Fibroblast of skin of right quadriceps (primary cell): ENCODE data around the gene C10orf53.

Source experiments
- DNase-seq: peaks from one replicate; pipeline ENCODE4 v3.0.0-alpha.2; 2013

Gene C10orf53, protein sequence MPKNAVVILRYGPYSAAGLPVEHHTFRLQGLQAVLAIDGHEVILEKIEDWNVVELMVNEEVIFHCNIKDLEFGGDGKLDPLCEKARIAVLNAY

DNA sequence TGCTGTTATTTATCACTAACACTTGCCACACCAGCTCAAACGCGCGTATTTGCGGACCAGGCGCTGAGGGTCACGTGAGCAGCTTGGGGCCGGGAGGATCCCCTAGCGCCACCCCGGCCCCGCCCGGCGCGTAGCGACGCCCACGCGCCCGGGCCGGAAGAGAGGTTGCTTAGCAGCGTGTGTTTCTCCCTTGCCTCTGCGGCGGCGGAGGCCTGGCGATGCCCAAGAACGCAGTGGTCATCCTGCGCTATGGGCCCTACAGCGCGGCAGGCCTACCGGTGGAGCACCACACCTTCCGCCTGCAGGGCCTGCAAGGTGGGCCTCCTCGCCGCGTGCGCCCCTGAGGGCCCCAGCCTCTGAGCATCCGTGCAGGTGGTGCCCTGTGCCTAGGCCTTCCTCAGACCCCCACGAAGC is at the start of gene C10orf53:
C10orf53 (plus strand) TSS at position 172 of the 414 bp plus-strand sequence; CDS start at position 219, 47 bp downstream.
- DNase-seq = peak; percentile 30

DNA sequence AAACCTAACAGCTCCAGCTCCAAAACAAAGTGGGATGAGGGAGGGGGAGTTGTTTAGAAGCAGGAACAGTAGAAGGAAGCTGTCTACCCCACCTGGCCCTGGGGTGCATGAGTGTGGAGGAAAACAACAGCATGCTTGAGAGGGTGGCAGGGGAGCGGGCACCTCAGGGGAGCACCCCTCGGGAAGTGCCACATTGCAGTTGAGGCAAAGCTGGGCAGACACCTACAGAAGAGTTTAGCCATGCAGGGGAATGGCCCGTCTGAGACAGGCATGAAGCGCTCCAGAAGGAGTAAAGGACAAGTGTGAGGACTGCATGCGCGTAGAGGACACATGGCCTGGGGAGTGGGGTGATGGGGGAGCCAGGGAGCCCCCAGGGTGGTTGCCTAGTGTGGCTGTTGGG is 47.5 kb upstream of the C10orf53 start:
- no peak for DNase-seq

- DNase-seq = no peak
Measured at GRCh38 chr10:49632406-49633317, 46.8 kb upstream of the C10orf53 start.

GRCh38 chr10:49633327-49634068 is 46.0 kb upstream of the C10orf53 start:
- no peak for DNase-seq

- no peak for DNase-seq
Measured at GRCh38 chr10:49634069-49634660, 45.3 kb upstream of the C10orf53 start.

DNA sequence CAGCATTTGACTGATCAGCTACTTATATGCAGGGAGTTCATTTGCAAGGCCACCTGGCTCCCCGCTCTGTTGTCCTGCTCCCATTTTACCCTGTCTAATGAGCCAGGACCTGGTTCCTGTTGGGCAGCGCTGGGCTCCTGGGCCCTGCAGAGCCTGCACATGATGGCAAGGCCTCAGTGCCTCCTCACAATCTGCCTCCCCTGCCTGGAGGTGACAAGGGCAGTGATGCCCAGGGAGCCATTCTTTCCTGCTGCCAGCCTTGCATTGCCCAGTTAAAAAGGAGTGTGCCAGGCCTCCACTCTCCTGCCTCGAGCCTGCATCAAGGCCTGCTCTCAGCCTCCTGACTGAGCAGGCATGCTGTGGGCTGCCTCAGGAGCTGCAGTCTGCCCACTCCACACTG is 37.1 kb upstream of the C10orf53 start:
- DNase-seq = no peak

DNA sequence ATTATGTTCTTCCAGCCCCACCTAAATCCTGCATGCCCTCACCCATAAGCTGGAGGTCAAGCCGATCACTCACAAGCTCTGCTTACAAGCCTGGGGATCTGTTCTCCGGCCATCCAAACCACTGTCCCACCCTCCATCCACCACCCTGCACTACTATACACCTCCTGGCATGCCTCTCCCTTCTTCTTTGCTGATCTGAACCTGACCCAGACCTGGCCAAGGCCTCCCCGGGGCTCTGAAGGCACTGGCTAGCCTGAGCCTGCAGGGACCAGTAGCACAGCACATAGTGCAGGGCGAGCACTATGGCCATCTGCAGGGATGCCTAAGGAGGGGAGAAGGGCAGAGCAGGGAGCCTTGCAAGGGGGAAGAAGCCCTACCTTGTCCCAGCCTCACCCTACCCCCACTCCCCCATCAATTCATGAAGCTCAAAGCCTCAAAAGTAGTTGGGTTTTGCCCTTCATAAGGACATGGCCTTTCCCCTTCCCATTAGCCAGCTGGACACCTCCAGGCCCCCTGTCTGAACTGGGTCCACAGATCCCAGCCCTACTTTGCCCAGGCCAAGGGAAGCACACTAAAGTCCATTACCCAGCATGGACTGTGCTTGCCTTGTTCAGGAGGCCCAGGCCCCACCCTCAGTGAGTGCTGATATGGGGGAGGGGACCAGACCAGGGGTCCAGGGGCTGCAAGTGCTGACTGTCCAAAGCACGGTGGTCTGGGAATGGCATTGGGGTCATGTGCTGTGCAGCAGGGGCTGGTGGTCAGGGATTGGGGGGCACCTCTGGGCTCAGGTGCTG is 36.0 kb upstream of the C10orf53 start:
- DNase-seq = no peak

DNA sequence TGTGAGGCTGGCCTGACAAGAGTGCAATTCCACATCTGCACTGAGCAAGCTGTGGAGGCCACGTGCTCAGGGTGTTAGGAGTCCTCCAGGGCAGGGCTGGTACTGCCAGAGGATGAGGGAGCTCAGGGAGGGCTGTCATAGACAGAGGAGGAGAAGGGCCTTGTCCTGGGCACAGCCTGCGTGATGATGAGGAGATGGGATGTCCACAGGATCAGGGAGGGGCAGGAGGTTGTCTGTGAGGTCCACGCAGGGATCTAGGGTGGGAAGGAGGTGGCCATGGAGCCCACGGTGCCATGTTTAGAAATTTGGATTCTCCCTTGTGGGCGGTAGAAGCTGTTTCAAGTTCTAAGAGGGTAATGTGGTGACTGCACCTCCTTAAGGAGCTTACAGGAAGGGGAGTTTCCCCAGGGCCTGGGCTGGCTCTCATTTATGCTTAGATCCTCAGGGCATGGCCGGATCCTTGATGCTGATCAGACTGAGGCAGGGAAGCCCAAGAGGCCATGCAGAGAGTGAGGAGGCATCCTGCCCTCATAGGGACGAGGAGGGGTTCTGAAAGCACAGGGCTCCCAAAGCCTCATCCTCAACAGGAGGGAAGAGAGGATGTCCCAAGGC is 35.3 kb upstream of the C10orf53 start:
- DNase-seq = no peak

DNA sequence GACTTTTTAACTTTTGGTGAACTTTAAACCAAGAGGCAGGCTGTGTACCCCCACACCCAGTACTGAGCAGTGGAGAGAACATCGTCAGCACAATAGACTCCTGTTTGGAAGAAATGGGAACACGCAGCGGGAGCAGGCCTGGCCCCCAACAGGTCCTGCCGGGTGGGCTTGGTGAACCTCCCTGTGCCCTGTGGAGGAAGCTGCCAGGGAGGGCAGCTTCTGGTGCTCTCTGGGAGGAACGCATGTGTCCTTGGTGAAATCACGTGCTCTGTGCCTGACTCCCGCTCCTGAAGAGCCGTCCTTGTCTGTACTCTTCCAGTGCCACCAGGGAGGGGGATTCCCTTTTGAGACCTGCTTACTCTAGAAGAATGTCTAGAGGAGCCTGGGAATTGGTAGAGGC is 34.0 kb upstream of the C10orf53 start:
- no peak for DNase-seq

DNA sequence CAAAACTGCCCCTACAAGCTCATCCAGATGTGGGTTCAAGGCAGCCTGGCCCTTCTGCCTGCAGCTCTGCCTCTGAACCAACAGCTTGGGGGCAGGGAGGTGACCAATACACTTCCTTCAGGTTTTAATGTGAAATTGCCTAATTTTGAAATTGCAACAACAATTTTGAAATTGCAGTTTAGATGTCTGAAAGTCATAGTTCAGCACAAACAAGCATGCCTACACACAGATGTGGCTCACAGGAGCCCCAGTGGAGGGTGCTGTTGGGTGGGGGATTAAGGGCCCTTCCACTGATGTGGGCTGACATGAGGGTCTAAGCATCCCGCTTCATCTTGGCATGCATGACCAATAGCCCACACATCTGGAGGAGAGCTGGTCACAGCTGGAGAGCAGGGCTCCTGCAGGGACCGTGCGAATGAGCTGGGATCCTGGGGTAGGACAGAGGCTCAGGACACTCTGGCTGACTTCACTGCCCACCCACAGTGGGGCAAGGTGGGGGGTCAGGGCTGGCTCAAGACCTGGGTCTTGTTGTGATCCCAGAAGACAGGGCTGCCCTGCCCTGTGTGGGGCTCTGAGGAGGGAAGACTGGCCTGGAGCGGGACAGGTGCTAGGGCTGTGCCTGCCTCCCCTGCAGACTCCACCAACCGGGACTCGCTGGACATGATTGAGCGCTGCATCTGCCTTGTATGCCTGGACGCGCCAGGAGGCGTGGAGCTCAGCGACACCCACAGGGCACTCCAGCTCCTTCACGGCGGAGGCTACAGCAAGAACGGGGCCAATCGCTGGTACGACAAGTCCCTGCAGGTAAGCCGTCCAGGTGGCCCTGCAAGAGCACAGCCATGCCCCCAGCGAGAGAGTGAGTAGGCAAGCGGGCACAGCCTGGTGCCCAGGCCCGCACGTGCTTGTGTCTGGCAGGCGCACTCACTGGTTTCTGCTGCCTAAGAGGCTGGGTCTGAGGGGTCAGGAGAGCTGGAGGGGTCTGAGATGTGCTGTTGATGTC is 33.3 kb upstream of the C10orf53 start:
- no peak for DNase-seq

- no peak for DNase-seq
Measured at GRCh38 chr10:49647554-49647953, 31.9 kb upstream of the C10orf53 start.

DNA sequence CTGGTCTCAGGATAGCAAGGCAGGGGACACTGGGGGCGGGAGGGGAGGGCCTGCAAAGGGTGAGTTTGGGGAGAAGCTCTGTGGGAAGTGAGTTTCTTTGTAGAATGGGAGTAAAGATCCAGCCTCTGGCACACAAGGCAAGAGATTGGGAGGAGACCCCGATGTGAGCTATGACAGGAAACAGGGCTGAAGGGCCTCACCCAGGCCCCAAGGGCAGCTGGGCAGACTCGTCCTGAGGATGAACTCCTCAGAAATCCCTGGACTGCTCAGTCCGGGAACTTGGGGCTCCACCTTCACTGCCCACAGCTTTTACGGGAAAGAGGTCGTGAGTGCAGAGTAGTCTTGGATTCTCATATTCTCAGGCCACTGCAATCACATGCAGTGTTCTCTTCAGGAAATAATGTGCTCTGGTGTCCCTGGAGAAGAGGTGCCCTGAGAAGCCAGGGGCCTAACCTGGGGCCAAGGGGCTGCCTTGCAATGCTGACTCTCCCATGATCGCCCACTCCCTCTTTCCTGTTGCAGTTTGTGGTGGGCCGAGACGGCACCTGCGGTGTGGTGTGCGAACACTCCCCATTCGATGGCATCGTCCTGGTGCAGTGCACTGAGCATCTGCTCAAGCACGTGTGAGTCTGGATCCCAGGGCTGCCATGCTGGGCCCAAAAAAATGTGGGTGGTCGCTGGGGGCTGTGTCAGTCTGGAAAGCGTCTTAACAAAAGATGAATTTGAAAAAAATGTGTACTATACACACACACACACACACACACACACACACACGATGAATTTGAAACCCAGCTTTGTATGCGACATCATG is 31.3 kb upstream of the C10orf53 start:
- no peak for DNase-seq

- no peak for DNase-seq
Measured at GRCh38 chr10:49649294-49649693, 30.2 kb upstream of the C10orf53 start.

DNA sequence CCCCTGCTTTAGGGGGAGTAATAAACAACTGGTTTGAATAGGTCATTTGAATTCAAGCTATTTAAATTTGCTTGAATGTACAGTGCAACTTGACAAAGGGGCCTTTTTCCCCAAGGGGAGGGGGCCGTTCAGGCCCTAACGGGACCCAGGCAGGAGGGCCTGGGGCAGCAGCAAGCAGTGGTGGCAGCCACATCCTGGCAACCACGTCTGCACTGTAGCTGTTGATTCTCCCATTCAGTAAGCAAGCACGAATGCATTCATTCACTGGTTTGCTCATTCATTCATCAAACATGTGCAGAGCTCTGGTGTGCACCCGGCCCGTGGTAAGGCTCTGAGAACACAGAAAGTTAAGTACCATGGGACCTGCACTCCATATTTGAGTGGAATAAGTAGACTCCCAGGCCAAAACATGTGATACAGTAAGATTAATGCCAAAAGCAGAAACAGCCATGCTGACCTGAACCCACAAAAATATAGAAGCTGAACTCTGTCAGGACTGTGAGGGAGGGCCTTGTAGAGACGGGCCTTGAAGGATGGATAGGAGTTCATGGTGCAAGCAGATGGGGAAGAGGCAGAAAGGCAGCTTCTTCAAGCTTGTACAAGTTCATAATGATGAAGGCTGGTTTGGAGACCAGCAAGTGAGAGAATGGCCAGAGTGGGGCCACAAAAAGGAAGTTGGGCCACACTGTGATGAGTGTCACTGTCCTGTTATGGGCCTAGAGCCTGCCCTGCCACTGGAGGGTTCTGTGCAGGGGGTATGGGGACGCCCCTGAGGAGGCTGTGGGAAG is 29.3 kb upstream of the C10orf53 start:
- no peak for DNase-seq

GRCh38 chr10:49650724-49651034 is 28.8 kb upstream of the C10orf53 start:
- no peak for DNase-seq

- no peak for DNase-seq
Measured at GRCh38 chr10:49651039-49651835, 28.2 kb upstream of the C10orf53 start.

DNA sequence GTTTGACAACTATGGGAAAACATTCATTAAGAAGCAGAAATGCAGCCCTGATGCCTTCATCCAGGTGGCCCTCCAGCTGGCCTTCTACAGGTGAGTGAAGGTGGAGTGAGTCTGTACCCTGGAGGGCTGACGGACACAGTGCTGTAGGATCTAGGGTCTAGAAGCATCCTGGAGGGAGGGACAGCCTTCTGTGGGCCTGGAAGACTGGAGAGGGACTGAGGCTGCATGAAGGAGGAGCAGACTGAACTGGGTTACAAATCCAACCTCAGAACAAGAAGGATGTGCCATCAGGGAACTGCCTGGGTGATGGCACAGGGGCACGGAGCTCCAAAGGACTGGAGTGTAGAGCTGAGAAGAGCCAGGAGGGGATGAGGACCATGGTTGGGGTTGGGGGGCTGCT is 27.5 kb upstream of the C10orf53 start:
- DNase-seq = no peak
